Stimulated activated CD8-positive, alpha-beta memory T cell treated with anti-CD3 and anti-CD28 coated beads, Interleukin-4, amount 100 ng/mL, for 1 hour (primary cell): ENCODE data around the gene NUP210L.
"Not testable (repeated sequence)": the region's sequence is repeated elsewhere in the genome, so short reads cannot be mapped to it uniquely, and the experiment has no call there.

Experiments
- DNase-seq, 2 donors: peaks; one replicate each; pipeline ENCODE4 v3.0.0-alpha.2; 2020; ENCODE audit warnings: low read depth in 2 of 2, low spot score in 1 of 2

Gene NUP210L

DNA sequence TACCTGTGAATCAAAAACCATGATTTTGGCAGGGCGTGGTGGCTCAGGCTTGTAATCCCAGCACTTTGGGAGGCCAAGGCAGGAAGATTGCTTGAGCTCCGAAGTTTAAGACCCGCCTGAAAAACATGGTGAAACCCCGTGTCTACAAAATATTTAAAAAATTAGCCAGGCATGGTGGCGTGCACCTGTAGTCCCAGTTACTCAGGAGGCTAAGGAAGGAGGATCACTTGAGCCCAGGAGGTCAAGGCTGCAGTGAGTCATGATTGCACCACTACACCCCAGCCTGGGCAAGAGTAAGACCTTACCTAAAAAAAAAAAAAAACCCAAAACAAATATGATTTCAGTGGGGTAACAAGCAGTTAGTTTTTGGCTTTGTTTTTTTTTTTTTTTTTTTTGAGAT, 54.7 kb downstream of the NUP210L start:
- not testable (repeated sequence) for DNase-seq

- DNase-seq: no peak
Observed at GRCh38 chr1:154097873-154098272, 57.0 kb downstream of the NUP210L start.

- DNase-seq: no peak
Observed at GRCh38 chr1:154095456-154096060, 59.3 kb downstream of the NUP210L start.

DNA sequence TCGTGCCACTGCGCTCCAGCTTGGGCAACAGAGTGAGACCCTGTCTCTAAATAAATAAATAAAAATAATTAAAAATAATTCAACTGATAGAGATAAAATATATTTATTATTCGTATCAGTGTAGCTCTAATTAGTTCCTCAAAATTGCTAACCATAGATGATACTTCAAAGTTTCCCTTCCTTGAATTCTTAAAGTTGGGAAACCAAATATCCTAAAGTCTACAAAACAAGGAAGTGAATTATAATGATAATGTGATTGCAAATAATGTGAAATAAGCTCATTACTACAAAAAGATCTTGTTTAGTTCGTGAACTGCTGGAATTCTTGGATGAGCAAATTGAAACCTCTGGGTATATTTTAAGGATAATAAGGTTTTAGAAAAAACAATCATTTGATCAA, 60.5 kb downstream of the NUP210L start:
- DNase-seq: no peak

DNA sequence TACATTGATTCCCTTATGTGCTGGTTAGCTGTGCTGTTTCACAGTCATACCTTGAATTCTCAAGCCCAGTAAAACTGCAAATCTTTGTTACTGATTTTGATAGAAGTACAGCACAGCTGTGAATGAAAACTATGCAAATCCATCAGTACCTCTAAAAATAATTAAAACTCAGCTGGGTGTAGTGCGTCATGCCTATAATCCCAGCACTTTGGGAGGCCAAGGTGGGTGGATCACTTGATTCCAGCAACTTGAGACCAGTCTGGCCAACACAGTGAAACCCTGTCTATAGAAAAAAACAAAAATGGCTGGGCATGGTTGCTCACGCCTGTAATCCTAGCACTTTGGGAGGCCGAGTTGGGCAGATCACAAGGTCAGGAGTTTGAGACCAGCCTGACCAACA, 61.2 kb downstream of the NUP210L start:
- no peak for DNase-seq

GRCh38 chr1:154091706-154092105, 63.2 kb downstream of the NUP210L start:
- no peak for DNase-seq

DNA sequence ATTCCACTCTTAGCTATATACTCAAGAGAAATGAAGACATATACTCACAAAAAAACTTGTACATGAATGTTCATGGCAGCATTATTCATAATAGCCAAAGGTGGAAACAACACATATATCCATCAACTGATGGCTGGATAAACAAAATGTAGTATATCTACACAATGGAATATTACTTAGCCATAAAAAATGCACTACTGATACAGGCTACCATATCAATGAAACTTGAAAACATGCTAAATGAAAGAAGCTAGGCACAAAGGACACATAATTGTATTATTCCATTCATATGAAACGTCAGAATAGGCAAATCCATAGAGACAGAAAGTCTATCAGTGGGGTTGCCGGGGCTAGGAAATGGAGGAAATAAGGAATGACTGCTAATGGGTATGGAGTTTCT, 67.3 kb downstream of the NUP210L start:
- no peak for DNase-seq

- DNase-seq: not testable (repeated sequence)
Observed at GRCh38 chr1:154083057-154083456, 71.8 kb downstream of the NUP210L start.

DNA sequence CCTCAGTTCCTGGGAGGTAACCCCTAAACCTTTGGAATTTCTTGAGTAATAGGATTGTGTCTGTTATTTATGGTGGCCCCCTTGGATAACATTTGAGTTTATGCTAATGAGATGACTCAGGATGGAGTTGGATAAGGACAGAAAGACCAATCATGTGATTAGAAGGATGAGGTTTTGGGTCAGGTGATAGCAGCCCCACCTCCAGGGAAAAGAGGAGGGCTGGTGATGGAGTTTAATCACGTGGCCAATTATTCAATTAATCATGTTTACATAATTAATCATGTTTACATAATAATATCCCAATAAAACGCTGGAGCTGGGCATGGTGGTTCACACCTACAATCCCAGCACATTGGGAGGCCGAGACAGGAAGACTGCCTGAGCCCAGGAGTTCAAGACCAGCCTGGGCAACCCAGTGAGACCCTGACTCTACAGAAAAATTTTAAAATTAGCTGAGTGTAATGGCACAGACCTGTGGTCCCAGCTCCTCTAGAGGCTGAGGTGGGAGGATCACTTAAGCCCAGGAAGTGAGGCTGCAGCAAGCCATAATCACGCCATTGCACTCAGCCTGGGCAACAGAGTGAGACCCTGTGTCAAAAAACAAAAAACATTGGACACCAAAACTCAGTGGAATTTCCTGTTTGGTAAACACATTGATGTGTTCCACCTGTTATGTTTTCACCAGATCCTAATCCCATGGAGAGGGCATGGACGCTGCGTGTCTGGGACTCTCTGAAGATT, 73.3 kb downstream of the NUP210L start:
- no peak for DNase-seq

DNA sequence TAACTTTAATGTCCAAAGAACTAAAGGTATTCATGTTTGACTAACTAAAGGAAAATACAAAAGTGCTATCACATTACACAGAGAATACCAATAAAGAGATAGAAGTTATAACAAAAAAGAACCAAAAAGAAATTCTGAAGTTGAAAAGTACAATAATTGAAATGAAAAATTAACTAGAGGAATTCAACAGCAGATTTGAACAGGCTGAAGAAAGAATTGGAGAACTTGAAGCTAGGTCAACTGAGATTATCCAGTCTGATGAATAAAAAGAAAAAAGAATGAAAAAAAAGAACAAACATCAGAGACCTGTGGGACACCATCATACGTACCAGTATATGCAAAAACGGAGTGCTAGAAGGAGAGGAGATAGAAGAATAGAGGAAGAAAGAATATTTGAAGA, 78.5 kb downstream of the NUP210L start:
- DNase-seq: no peak

- DNase-seq: no peak
Observed at GRCh38 chr1:154075746-154076145, 79.1 kb downstream of the NUP210L start.

DNA sequence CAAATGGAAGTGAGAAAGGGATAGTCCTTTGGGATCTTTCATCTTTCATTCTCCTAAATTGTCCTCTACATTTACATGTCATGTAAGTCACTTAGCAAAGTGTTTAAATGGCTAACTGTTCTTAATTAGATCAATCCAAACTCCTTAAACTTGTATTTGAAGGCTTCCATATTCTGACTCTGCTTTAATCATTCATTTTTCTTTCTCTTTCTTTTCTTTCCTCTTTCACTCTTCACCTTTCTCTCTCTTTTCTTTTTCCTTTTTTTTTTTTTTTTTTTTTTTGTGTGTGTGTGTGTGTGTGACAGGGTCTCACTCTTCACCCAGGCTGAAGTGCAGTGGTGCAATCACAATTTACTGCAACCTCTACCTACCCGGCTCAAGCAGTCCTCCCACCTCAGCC, 92.6 kb downstream of the NUP210L start:
- DNase-seq: no peak

DNA sequence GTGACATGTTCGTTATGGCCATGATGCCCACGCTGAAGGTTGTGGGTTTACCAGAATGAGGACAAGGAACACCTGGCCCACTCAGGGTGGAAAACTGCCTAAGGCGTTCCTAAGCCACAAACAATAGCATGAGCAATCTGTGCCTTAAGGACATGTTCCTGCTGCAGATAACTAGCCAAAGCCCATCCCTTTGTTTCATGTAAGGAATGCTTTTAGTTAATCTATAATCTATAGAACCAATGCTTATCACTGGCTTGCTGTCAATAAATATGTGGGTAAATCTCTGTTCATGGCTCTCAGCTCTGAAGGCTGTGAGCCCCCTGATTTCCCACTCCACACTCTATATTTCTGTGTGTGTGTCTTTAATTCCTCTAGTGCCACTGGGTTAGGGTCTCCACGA, 107.4 kb downstream of the NUP210L start:
- not testable (repeated sequence) for DNase-seq

GRCh38 chr1:154033697-154034096, 121.2 kb downstream of the NUP210L start:
- not testable (repeated sequence) for DNase-seq

GRCh38 chr1:154019940-154020339, 134.9 kb downstream of the NUP210L start:
- no peak for DNase-seq

- no peak for DNase-seq
Observed at GRCh38 chr1:154019269-154019668, 135.6 kb downstream of the NUP210L start.

- no peak for DNase-seq
Observed at GRCh38 chr1:154014154-154014907, 140.5 kb downstream of the NUP210L start.

DNA sequence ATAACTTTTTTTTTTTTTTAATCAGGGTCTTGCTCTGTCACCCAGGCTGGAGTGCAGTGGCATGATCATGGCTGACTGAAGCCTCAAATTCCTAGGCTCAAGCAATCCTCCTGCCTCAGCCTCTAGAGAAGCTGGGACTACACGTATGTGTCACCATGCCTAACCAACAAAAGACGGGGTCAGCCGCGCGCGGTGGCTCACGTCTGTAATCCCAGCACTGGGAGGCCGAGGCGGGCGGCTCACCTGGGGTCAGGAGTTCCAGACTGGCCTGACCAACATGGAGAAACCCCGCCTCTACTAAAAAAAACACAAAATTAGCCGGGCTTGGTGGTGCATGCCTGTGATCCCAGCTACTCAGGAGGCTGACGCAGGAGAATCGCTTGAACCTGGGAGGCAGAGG, 142.3 kb downstream of the NUP210L start:
- not testable (repeated sequence) for DNase-seq

DNA sequence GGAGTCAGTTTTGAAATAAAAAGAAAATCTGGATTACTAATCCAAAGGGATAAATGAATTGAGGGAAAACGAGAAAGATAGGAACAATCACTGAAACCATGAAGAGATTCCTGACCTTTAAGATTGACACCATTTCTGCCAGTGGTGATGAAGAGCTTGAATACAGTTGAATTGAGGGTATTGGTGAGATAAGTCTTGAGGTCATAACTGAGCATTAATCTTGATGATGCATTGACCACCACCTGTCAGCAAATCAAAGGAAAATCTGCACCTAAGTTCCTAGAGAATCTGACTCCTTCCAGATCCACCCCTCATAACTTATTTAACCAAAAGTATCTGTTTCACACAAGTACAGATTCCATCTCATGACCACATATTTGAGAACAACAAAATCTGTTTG, 142.7 kb downstream of the NUP210L start:
- no peak for DNase-seq

DNA sequence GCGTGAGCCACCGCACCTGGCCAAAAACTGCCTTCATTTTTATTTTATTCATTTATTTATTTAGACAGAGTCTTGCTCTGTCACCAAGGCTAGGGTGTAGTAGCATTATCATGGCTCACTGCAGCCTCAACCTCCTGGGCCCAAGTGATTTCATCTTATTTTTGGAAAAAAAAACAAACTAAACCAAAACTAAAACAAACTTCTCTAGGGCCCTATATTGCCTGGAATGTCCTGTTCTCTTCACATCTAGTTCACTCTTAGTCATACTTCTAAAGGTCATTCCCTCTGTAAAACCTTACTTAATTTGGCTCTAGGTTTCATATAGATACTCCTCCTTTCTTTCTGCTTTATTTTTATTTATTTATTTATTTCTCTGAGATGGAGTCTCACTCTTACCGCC, 148.7 kb downstream of the NUP210L start:
- no peak for DNase-seq

- DNase-seq: no peak
Observed at GRCh38 chr1:154000420-154000819, 154.5 kb downstream of the NUP210L start.

GRCh38 chr1:153996882-153997281, 158.0 kb downstream of the NUP210L start:
- not testable (repeated sequence) for DNase-seq
